ENCODE measurements around the gene FAM120A.
A peak's percentile ranks its signal among the peaks of the same experiment; 100 is the strongest.

The FAM120A gene

GRCh38 chr9:93451849-93452709 is 594 bp downstream of the FAM120A start:
- peak in 35 of 51 donors; percentile 18 to 70 (median 48) for DNase-seq

- peak in 8 of 51 donors; percentile 15 to 60 (median 36) for DNase-seq
These were observed 1.2 kb downstream of the FAM120A start for GRCh38 chr9:93452710-93453046.

GRCh38 chr9:93453047-93453914 is 1.8 kb downstream of the FAM120A start, which contains the start of gene FAM120AOS:
Gene FAM120AOS (minus strand): TSS chr9:93453581. CDS start chr9:93452709, 872 bp downstream.
- peak; percentile 36 to 97 (median 89) for DNase-seq

GRCh38 chr9:93456022-93456421 is 4.5 kb downstream of the FAM120A start:
- DNase-seq, result no peak

GRCh38 chr9:93456504-93456903 is 5.0 kb downstream of the FAM120A start:
- no peak for DNase-seq

GRCh38 chr9:93457006-93457405 is 5.5 kb downstream of the FAM120A start:
- no peak for DNase-seq

- DNase-seq, result no peak
These were observed 7.2 kb downstream of the FAM120A start for GRCh38 chr9:93458712-93459111.

- DNase-seq, result no peak
These were observed 8.0 kb downstream of the FAM120A start for GRCh38 chr9:93459432-93459847.

- DNase-seq, result no peak
These were observed 9.4 kb downstream of the FAM120A start for GRCh38 chr9:93460689-93461413.

GRCh38 chr9:93461414-93461743 is 9.9 kb downstream of the FAM120A start:
- no peak for DNase-seq

GRCh38 chr9:93461821-93462220 is 10.3 kb downstream of the FAM120A start:
- no peak for DNase-seq

GRCh38 chr9:93463638-93464248 is 12.3 kb downstream of the FAM120A start:
- DNase-seq, result no peak

GRCh38 chr9:93464395-93464794 is 12.9 kb downstream of the FAM120A start:
- DNase-seq, result no peak

GRCh38 chr9:93464876-93465275 is 13.4 kb downstream of the FAM120A start:
- no peak for DNase-seq

GRCh38 chr9:93465855-93466254 is 14.4 kb downstream of the FAM120A start:
- no peak for DNase-seq

GRCh38 chr9:93466416-93467061 is 15.1 kb downstream of the FAM120A start:
- no peak for DNase-seq

GRCh38 chr9:93467062-93467416 is 15.6 kb downstream of the FAM120A start:
- no peak for DNase-seq

- DNase-seq, result no peak
These were observed 16.0 kb downstream of the FAM120A start for GRCh38 chr9:93467462-93467861.

- DNase-seq, result no peak
These were observed 17.4 kb downstream of the FAM120A start for GRCh38 chr9:93468763-93469456.

GRCh38 chr9:93470391-93470790 is 18.9 kb downstream of the FAM120A start:
- DNase-seq, result no peak
